CD4-positive, alpha-beta T cell treated with Interleukin-4 for 4 hours (primary cell): Measurements from ENCODE around the gene NETO2.
"Not testable (repeated sequence)": the region's sequence is repeated elsewhere in the genome, so short reads cannot be mapped to it uniquely, and the experiment has no call there.

Experiments
- DNase-seq: peaks from one replicate; pipeline ENCODE4 v3.0.0-alpha.2; 2020

Gene NETO2

GRCh38 chr16:47063011-47063724, 80.6 kb downstream of the NETO2 start:
- DNase-seq, result no peak

- no peak for DNase-seq
Measured at GRCh38 chr16:47061204-47061603, 82.5 kb downstream of the NETO2 start.

GRCh38 chr16:47060596-47060995, 83.1 kb downstream of the NETO2 start:
- DNase-seq, result no peak

- no peak for DNase-seq
Measured at GRCh38 chr16:47059991-47060390, 83.8 kb downstream of the NETO2 start.

GRCh38 chr16:47059130-47059529, 84.6 kb downstream of the NETO2 start:
- DNase-seq, result not testable (repeated sequence)

- no peak for DNase-seq
Measured at GRCh38 chr16:47058295-47059086, 85.3 kb downstream of the NETO2 start.

- DNase-seq, result no peak
Measured at GRCh38 chr16:47057630-47057993, 86.1 kb downstream of the NETO2 start.

GRCh38 chr16:47056688-47057629, 86.8 kb downstream of the NETO2 start:
- no peak for DNase-seq

GRCh38 chr16:47056061-47056460, 87.7 kb downstream of the NETO2 start:
- DNase-seq, result not testable (repeated sequence)

- DNase-seq, result no peak
Measured at GRCh38 chr16:47055136-47055885, 88.4 kb downstream of the NETO2 start.

- DNase-seq, result no peak
Measured at GRCh38 chr16:47054306-47054705, 89.4 kb downstream of the NETO2 start.

GRCh38 chr16:47053895-47054294, 89.8 kb downstream of the NETO2 start:
- no peak for DNase-seq

GRCh38 chr16:47052666-47053640, 90.8 kb downstream of the NETO2 start:
- DNase-seq, result no peak

GRCh38 chr16:47051031-47051430, 92.7 kb downstream of the NETO2 start:
- DNase-seq, result no peak

GRCh38 chr16:47049901-47050583, 93.7 kb downstream of the NETO2 start:
- DNase-seq, result no peak

GRCh38 chr16:47047524-47048203, 96.1 kb downstream of the NETO2 start:
- DNase-seq, result no peak

- no peak for DNase-seq
Measured at GRCh38 chr16:47046726-47047523, 96.8 kb downstream of the NETO2 start.

- DNase-seq, result no peak
Measured at GRCh38 chr16:47045459-47045858, 98.3 kb downstream of the NETO2 start.

GRCh38 chr16:47045023-47045422, 98.7 kb downstream of the NETO2 start:
- DNase-seq, result no peak
